Neural cell (in vitro differentiated cells): ENCODE measurements around the gene NATD1. TPM values are rescaled to one million over a fixed set of nuclear protein-coding genes. Genes with fewer than 3 reads are reported as not detected.

Source experiments
- H2AFZ ChIP-seq: fragments of 200-600, 300-800 bp; sonication (generic), shearing (Covaris generic); 2 replicates; pipeline ENCODE4 v1.6.0; 2014; ENCODE audit warnings: low read depth, mild to moderate bottlenecking, antibody characterized with exemption, low read length, moderate library complexity
- H3F3A ChIP-seq: fragments of 200-600 bp; shearing (Covaris generic); 2 replicates; pipeline ENCODE4 v1.6.1; 2016; ENCODE audit warnings: mild to moderate bottlenecking, moderate library complexity, mixed read lengths, antibody characterized with exemption, low read length; ENCODE audit not compliant: insufficient read depth, poor library complexity, severe bottlenecking
- H3K27ac ChIP-seq: fragments of 200-600, 300-800 bp; sonication (generic), shearing (Covaris generic); 2 replicates; pipeline ENCODE4 v1.5.1; 2014; ENCODE audit warnings: mild to moderate bottlenecking, low read length, moderate library complexity
- H3K27me3 ChIP-seq: fragments of 300-800, 200-600 bp; sonication (generic), shearing (Covaris generic); 2 replicates; pipeline ENCODE4 v1.6.0; 2014; ENCODE audit warnings: mild to moderate bottlenecking, low read depth, low read length, moderate library complexity; ENCODE audit not compliant: insufficient read depth
- H3K36me3 ChIP-seq: fragments of 300-800, 200-600 bp; sonication (generic), shearing (Covaris generic); 2 replicates; pipeline ENCODE4 v1.5.1; 2014; ENCODE audit warnings: mild to moderate bottlenecking, antibody characterized with exemption, low read length, moderate library complexity; ENCODE audit not compliant: insufficient read depth
- H3K4me2 ChIP-seq: fragments of 300-800, 200-600 bp; sonication (generic), shearing (Covaris generic); 2 replicates; pipeline ENCODE4 v1.6.0; 2014; ENCODE audit warnings: mild to moderate bottlenecking, low read length
- H3K4me3 ChIP-seq: fragments of 300-800, 200-600 bp; sonication (generic), shearing (Covaris generic); 2 replicates; pipeline ENCODE4 v1.5.1; 2014; ENCODE audit warnings: mild to moderate bottlenecking, low read length, moderate library complexity
- H3K79me2 ChIP-seq: fragments of 200-600 bp; shearing (Covaris generic); replicated peaks from 2 replicates; pipeline ENCODE4 v1.6.0; 2014; ENCODE audit warnings: mild to moderate bottlenecking, low read length, moderate library complexity; ENCODE audit not compliant: insufficient read depth
- H3K9ac ChIP-seq: fragments of 300-800, 200-600 bp; sonication (generic), shearing (Covaris generic); 2 replicates; pipeline ENCODE4 v1.6.1; 2016; ENCODE audit warnings: mild to moderate bottlenecking, low read length, mixed read lengths
- H3K9me2 ChIP-seq: fragments of 200-600 bp; shearing (Covaris generic); 2 replicates; pipeline ENCODE4 v1.6.1; 2016; ENCODE audit warnings: mild to moderate bottlenecking, low read length, mixed read lengths; ENCODE audit not compliant: insufficient read depth
- H3K9me3 ChIP-seq: fragments of 200-600, 300-800 bp; sonication (generic), shearing (Covaris generic); 2 replicates; pipeline ENCODE4 v1.6.1; 2016; ENCODE audit warnings: mild to moderate bottlenecking, mixed run types, low read length, moderate library complexity, mixed read lengths
- H4K20me1 ChIP-seq: fragments of 200-600 bp; shearing (Covaris generic); 2 replicates; pipeline ENCODE4 v1.6.1; 2016; ENCODE audit warnings: mild to moderate bottlenecking, mixed run types; ENCODE audit not compliant: insufficient read depth
- CTCF ChIP-seq: fragments of 450-650 bp; IDR thresholded peaks from 2 replicates; pipeline ENCODE4 v1.5.1; 2014; ENCODE audit warnings: antibody characterized with exemption, mild to moderate bottlenecking, moderate library complexity; ENCODE audit not compliant: poor library complexity, severe bottlenecking
- EP300 ChIP-seq: fragments of 450-650 bp; conservative IDR thresholded peaks from 2 replicates; pipeline ENCODE4 v1.6.1; 2014; ENCODE audit warnings: antibody characterized with exemption, mild to moderate bottlenecking, moderate library complexity; ENCODE audit not compliant: poor library complexity, severe bottlenecking
- EZH2 ChIP-seq: fragments of 200-600, 300-800 bp; shearing (Covaris generic), sonication (generic); IDR thresholded peaks from 2 replicates; pipeline ENCODE4 v1.6.1; 2014; ENCODE audit warnings: antibody characterized with exemption, low read length, borderline replicate concordance, mild to moderate bottlenecking; ENCODE audit not compliant: insufficient read depth, poor library complexity, severe bottlenecking
- MXI1 ChIP-seq: fragments of 450-650 bp; conservative IDR thresholded peaks from 2 replicates; pipeline ENCODE4 v1.6.1; 2014; ENCODE audit warnings: antibody characterized with exemption, mild to moderate bottlenecking; ENCODE audit not compliant: poor library complexity, severe bottlenecking
- POLR2AphosphoS5 ChIP-seq: IDR thresholded peaks from 2 replicates; pipeline ENCODE4 v1.6.1; 2012
- RAD21 ChIP-seq: fragments of 450-650 bp; conservative IDR thresholded peaks from 2 replicates; pipeline ENCODE4 v1.6.1; 2014; ENCODE audit warnings: antibody characterized with exemption, mild to moderate bottlenecking, moderate library complexity
- REST ChIP-seq: IDR thresholded peaks from 2 replicates; pipeline ENCODE4 v1.6.1; 2012; ENCODE audit warnings: borderline replicate concordance
- SMC3 ChIP-seq: fragments of 450-650 bp; conservative IDR thresholded peaks from 2 replicates; pipeline ENCODE4 v1.6.1; 2014; ENCODE audit warnings: antibody characterized with exemption, mild to moderate bottlenecking, moderate library complexity; ENCODE audit not compliant: poor library complexity
- TAF1 ChIP-seq: IDR thresholded peaks from 2 replicates; pipeline ENCODE4 v1.6.1; 2012; ENCODE audit warnings: low read depth
- polyA plus RNA-seq: library from polyadenylated mRNA; depleted of rRNA; stranded (reverse); fragments of >200 nt; gene quantifications from 2 replicates; pipeline ENCODE4 v1.2.3, GENCODE V29; 2014

NATD1 gene
- polyA plus RNA-seq, 1 donor from 2014 or later: 2.8 TPM

- Histone ChIP-seq H2AFZ (no peak overlapping the region), H3K4me3 (no peak overlapping the region), H3K79me2 (no peaks in the 10 kb centered on the region), H3K4me2 (no peak overlapping the region), H3K36me3 (no peaks in the 10 kb centered on the region), H3K9ac (no peak overlapping the region), H4K20me1 (no peaks in the 10 kb centered on the region), H3K9me2 (no peaks in the 10 kb centered on the region), H3K9me3 (no peaks in the 10 kb centered on the region), H3K27me3 (no peaks in the 10 kb centered on the region), H3K27ac (no peak overlapping the region), H3F3A (no peaks in the 10 kb centered on the region)
- no peak for TF ChIP-seq POLR2AphosphoS5
- TF ChIP-seq EZH2: no peak
- TF ChIP-seq SMC3: no peak
- TF ChIP-seq REST: no peak
- TF ChIP-seq CTCF: no peak
- no peak for TF ChIP-seq MXI1
- TF ChIP-seq TAF1: no peak
- TF ChIP-seq EP300: no peak
- TF ChIP-seq RAD21: no peak
Observed at GRCh38 chr17:21194703-21195102, 58.5 kb downstream of the NATD1 start.

- no peak overlapping the region for H2AFZ ChIP-seq
- H4K20me1 ChIP-seq: no peaks in the 10 kb centered on the region
- H3K9me3 ChIP-seq: no peaks in the 10 kb centered on the region
- no peak overlapping the region for H3K4me3 ChIP-seq
- H3K36me3 ChIP-seq: no peaks in the 10 kb centered on the region
- no peaks in the 10 kb centered on the region for H3F3A ChIP-seq
- no peak overlapping the region for H3K9ac ChIP-seq
- H3K27me3 ChIP-seq: no peaks in the 10 kb centered on the region
- H3K27ac ChIP-seq: no peak overlapping the region
- no peaks in the 10 kb centered on the region for H3K79me2 ChIP-seq
- TF ChIP-seq EP300 (no peak), EZH2 (no peak), TAF1 (no peak), CTCF (no peak), SMC3 (no peak), POLR2AphosphoS5 (no peak), MXI1 (no peak), RAD21 (no peak), REST (no peak)
- H3K4me2 ChIP-seq: no peak overlapping the region
- H3K9me2 ChIP-seq: no peaks in the 10 kb centered on the region
Observed at GRCh38 chr17:21194226-21194625, 59.0 kb downstream of the NATD1 start.
